HG02798 (cell line): ENCODE data around the gene ACOX3.

Experiments
- ATAC-seq: cut with Tn5 transposase; IDR thresholded peaks from one replicate; pipeline ENCODE4 v1.9.1; 2021; ENCODE audit warnings: mild to moderate bottlenecking; ENCODE audit not compliant: unreplicated experiment, poor library complexity

ACOX3 gene

GRCh38 chr4:8468746-8469535 is 28.4 kb upstream of the ACOX3 start:
- peak; percentile 54 for ATAC-seq

DNA sequence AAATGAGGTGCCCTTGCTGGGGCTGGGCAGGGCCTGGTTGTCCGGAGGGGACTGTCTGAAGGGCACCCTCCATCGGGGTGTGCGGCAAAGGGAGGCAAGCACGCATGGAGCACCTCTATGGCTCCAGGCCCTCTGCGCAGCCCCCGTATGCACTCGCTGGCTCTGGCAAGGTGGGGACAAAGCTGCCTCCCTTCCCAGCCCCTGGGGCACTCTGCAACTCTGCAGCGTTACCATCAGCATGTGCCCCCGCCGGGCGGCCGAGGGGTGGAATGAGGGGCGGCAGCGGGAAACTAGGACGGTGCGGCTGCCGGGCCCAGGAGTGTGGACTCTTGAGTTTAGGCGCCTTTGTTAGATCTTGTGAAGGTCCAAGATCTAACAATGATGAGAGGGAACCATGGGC is 26.5 kb upstream of the ACOX3 start:
- no peak for ATAC-seq

- no peak for ATAC-seq
Measured at GRCh38 chr4:8465615-8466611, 25.4 kb upstream of the ACOX3 start.

DNA sequence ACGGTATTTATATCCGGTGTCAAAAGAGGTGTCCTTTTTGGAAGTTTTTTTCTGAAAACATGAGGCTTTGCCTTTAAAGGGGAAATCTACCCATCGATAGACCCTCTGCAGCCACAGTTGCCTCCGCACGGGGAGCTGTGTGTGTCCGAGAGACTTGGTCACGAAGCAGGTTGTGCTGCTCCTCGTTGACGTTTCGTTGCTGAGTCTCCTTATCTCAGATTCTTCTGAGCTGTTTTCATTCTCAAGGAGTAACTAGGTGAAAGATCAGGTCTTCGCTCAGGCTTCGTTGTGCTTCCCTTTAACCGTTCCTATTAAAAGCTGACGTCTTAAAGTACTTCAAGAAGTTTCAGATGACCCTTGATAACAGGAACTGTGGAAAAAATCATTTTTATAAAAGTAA is 23.9 kb upstream of the ACOX3 start:
- no peak for ATAC-seq

GRCh38 chr4:8463811-8464210 is 23.3 kb upstream of the ACOX3 start:
- ATAC-seq, result no peak

- no peak for ATAC-seq
Measured at GRCh38 chr4:8461616-8462015, 21.1 kb upstream of the ACOX3 start.

DNA sequence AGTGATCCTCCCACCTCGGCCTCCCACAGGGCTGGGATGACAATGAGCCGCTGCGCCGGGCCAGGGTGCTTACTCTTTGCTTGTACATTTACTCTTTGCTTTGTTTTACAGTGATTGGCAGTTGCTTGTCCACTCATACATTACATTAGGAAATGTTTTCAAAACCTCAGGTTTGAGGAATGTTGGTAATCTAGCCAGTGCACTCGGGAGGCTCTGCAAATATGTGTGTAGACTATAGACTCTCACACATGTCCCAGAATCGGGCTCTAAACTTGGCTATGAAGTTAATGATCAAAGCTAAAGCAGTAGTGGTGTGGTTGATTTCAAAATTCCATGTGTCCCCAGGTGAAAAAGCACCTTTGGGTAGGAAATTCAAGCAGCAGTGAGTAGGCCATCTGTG is 20.6 kb upstream of the ACOX3 start:
- no peak for ATAC-seq

DNA sequence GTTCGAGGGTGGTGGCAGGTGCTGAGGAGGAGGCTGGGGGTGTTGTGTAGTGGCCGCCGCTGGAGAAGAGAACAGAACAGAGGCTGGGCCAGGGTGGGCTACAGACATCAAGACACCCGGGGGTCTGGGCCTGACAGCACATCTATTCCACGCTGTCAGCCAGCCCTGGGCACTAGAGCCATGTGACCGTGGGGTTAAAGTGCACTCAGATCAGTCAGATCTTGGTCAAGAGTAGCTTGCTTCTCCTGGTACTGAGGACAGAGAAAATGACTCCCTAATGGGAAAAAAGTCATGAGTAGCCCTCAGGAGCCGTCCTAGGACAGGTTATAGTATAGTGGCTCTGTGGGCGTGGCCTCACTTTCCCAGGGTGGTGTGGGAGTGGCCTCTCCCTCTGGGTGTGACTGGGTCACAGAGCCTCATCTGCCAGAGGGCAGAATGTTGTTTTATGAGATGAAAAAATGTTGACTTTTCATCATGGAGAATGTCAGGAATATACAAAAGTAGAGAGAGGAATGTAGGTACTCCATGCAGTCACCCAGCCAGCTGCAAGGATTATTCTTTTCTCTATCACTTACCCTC is 19.4 kb upstream of the ACOX3 start:
- no peak for ATAC-seq

GRCh38 chr4:8457646-8458252 is 17.2 kb upstream of the ACOX3 start:
- no peak for ATAC-seq

DNA sequence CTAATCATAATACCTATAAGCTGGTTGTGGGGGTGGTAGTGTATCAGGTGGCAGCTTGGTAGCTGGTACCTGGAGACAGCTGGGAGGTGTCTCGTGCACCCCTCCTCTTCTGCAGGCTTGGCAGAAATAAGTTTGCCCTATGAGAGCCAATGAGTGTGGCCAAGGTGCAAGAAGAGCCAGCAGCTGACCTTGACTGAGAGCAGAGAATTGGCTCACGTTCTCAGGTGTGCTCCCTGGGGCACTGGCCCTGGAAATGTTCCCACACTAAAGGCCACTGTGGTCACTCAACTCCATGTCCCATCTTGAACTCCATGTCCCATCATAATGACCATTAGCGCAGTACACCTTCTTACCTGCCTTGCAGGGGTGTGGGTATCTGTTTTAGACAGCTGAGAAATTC is 13.4 kb upstream of the ACOX3 start:
- ATAC-seq, result no peak

DNA sequence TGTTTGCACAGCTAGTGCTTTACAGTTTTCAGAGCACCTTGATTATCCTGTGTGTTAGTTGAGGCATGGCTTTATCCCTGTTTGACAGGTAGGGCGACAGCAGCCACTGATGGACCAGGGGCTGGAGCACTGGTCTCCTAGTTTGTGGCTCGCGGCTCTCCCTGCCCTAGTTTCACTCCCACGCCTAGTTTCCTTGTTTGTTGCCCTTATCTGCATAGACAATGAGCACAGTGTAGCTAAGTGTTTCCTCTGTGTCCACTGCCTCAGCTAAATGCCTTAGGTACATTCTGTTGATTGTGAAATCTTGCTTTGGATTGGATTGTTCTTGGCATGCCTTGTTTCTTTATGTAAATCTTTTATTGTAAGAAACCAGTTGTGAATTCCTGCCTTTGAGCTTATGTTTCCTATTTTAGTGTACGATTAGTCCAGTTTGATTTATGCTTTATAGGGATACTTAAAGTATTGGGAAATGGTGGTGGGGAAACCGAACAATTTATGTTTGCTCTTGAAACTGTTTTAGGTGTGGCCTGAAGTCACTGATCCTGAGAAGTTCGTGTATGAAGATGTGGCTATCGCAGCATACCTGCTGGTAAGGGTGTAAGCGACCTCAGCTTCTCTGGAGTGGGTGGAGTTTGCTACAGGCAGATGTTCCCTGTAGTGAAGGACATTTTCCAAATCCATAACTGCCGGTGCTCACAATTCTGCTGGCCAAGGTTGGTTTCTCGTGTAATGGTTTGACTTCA is 11.1 kb upstream of the ACOX3 start:
- no peak for ATAC-seq

GRCh38 chr4:8446122-8446521 is 5.6 kb upstream of the ACOX3 start:
- no peak for ATAC-seq

DNA sequence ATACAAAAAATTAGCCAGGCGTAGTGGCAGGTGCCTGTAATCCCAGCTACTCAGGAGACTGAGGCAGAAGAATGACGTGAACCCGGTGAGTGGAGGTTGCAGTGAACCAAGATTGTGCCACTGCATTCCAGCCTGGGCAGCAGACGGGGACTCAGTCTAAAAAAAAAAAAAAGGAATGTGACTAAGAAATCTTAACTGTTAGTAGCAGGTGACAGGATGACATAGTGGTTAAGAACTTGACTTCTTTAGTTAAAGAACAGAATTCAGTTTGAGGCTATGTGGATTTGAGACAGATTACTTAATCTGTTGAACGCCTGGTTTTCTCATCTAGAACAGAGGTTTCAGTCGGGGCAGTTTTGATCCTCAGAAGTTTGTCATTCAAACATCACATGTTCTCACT is 3.3 kb upstream of the ACOX3 start:
- no peak for ATAC-seq

DNA sequence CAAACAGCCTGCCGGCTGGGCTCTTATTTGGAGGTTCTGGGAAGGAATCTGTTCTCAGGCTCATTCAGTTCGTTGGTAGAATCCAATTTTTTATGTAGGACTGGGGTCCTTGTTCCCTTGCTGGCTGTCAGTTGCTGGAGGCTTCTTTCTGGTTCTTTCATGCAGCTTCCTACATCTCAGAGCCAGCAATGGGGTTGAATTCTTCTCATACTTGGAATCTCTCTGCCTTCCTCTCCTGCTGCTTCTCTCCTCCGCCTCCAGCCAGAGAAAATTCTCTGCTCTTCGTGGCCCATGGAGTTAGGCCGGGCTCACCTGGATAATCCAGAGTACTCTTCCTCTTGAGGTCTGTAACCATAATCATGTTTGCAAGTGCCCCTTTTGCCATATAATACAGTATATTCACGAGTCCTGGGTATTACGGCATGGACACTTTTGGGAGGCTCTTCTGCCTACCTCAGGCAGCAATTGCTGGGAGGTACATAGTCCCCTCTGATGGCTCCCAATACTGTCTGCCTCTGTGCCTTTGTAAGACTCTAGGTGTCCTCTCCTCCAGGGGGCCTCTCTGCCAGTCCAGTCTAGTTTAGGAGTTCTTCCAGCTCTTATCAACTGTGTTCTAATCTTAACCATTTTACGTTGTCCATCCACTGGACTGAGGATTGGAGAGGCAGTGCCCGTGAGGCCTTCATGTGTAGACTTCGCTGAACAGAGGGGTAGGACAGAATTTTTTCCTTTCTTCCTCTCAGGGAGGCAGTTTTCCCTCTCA is 2.3 kb upstream of the ACOX3 start:
- ATAC-seq, result no peak

GRCh38 chr4:8441499-8442091 is 1.1 kb upstream of the ACOX3 start:
- no peak for ATAC-seq

DNA sequence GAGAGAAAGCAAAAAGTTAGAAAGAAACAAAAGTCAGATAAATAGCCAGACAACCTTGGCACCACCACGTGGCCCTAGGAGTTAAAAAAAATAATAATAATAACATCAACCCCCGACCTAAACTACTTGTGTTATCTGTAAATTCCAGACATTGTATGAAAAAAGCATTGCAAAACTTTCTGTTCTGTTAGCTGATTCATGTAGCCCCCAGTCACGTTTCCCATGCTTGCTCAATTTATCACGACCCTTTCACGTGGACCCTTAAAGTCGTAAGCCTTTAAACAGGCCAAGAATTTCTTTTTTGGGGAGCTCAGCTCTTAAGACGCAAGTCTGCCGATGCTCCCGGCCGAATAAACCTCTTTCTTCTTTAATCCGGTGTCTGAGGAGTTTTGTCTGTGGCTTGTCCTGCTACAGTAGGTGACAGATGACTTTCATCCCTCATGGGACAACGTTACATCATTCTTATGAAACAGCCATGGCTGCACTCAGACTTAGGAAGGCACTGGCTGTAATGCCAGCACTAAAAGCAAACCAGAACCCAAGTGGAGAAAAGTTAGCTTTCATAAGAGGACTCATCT is 520 bp downstream of the ACOX3 start:
- peak; percentile 19 for ATAC-seq

DNA sequence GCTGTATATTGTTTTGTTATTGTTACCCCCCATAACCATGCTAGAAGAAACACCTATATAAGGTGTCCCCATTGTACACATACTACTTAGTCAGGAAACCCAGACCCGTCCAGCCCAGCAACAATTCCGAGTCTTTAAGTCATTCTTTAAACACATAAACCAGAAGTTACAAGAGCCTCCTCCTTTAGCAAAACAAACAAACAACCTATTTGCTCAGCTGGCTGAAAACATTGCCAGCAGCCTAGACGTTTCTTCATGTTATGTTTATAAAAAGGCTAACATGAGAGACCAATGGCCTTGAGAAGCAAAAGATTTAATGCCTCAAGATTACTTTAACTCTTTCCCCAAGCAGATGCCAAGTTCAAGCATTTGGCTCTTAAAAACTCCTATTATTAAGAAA is 1.4 kb downstream of the ACOX3 start:
- no peak for ATAC-seq

- no peak for ATAC-seq
Measured at GRCh38 chr4:8438743-8439142, 1.8 kb downstream of the ACOX3 start.

DNA sequence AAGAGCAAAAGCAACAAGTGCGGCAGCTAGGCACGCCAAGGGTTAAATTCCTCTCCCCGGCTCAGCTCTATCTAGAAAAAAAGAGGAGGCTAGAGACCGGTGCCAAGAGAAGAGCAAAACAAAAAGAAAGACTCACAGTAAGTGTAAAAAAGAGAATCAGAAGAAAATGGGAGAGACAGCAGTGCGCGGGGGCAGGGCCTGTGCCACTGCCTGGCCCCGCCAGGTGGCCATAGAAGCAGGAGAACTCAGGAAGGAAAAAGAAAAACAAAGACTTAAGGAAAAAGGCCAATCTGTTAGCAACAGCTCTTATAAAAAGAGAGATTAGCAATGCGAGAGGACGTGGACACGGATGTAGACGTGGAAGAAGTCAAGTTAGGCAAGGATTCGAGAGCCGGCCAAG is 3.2 kb downstream of the ACOX3 start:
- ATAC-seq, result no peak
